ENCODE measurements around the gene EYA2. TPM values are rescaled to one million over a fixed set of nuclear protein-coding genes. Genes with fewer than 3 reads are reported as not detected.

The EYA2 gene, protein sequence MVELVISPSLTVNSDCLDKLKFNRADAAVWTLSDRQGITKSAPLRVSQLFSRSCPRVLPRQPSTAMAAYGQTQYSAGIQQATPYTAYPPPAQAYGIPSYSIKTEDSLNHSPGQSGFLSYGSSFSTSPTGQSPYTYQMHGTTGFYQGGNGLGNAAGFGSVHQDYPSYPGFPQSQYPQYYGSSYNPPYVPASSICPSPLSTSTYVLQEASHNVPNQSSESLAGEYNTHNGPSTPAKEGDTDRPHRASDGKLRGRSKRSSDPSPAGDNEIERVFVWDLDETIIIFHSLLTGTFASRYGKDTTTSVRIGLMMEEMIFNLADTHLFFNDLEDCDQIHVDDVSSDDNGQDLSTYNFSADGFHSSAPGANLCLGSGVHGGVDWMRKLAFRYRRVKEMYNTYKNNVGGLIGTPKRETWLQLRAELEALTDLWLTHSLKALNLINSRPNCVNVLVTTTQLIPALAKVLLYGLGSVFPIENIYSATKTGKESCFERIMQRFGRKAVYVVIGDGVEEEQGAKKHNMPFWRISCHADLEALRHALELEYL
- 0.08 TPM in 1 of 2 replicates, not detected in the other for total RNA-seq (2014; rRNA removed; shearing (Covaris generic))

GRCh38 chr20:46894579-46894958, at the start of gene EYA2:
EYA2 (plus strand) TSS chr20:46894843; CDS start chr20:46990011, 95,168 bp downstream.
- H3K27me3 ChIP-seq (replicated peaks) = peaks cover 61% of the 10 kb centered on the region
- no peak within 1 kb of the TSS for H3K4me3 ChIP-seq
- H3K9me3 ChIP-seq (replicated peaks) = no peaks in the 10 kb centered on the region
- no peaks in the 10 kb centered on the region for H3K4me1 ChIP-seq (replicated peaks)
- no peak within 1 kb of the TSS for H3K27ac ChIP-seq
- no peak for DNase-seq (ENCODE audit: low read depth in 1 of 2, low spot score in 2 of 2)
- H3K36me3 ChIP-seq = no peaks in the 10 kb centered on the region

DNA sequence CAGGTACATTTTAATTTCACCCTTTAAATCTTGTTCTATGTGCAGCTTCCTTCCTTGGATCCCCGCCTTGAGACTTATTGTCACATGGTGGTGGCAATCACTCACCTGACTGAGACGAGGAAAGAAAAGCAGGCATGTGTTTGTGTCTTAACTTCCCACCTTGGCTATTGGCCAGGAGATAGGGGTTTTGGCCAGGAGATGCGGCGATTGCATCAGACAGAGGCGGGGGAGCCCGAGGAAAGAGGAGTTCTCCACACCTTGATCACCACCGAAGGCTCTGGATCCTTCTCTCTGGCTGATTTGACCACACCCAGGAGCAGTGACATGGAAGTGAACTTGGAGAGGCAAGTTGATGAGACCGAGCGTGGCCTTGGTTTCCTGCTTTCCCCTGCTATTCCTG, 49.7 kb upstream of the EYA2 start:
- Histone ChIP-seq H3K4me3 (no peak overlapping the region), H3K36me3 (no peaks in the 10 kb centered on the region), H3K4me1 (replicated peaks) (no peaks in the 10 kb centered on the region), H3K27ac (no peak overlapping the region), H3K27me3 (replicated peaks) (peaks cover 11% of the 10 kb centered on the region; the same call in 1 of the 2 replicates), H3K9me3 (replicated peaks) (0 out of 2 replicates have a peak, but pooled peaks cover 3% of the 10 kb centered on the region)
- no peak for DNase-seq (ENCODE audit: low read depth in 1 of 2, low spot score in 2 of 2)

DNA sequence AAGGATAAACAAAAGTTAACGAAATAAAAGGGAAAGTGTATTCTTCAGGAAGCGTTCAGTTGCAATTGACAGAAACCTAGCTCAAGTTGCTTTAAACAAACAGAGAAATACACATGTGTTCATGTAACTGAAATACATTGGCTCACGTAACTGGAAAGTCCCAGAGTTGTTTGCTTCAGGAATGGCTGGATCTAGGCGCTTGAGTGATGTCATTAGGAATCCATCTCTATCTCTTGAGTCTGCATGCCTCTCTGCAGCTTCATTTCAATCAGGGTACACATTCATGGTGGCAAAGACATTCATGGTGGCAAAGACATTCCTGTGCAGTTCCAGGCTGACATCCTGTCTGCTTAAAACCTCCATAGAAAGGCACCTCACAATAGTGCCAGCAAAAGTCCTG, 45.4 kb upstream of the EYA2 start:
- Histone ChIP-seq H3K4me3 (no peak overlapping the region), H3K36me3 (no peaks in the 10 kb centered on the region), H3K9me3 (replicated peaks) (0 out of 2 replicates have a peak, but pooled peaks cover 3% of the 10 kb centered on the region), H3K4me1 (replicated peaks) (no peaks in the 10 kb centered on the region), H3K27me3 (replicated peaks) (peaks cover 3% of the 10 kb centered on the region; the same call in 1 of the 2 replicates), H3K27ac (no peak overlapping the region)
- DNase-seq (ENCODE audit: low read depth in 1 of 2, low spot score in 2 of 2) = no peak

- Histone ChIP-seq H3K36me3 (no peaks in the 10 kb centered on the region), H3K9me3 (replicated peaks) (0 out of 2 replicates have a peak, but pooled peaks cover 3% of the 10 kb centered on the region), H3K4me1 (replicated peaks) (no peaks in the 10 kb centered on the region), H3K27ac (no peak overlapping the region), H3K27me3 (replicated peaks) (peaks cover 3% of the 10 kb centered on the region; the same call in 1 of the 2 replicates), H3K4me3 (no peak overlapping the region)
- DNase-seq (ENCODE audit: low read depth in 1 of 2, low spot score in 2 of 2) = no peak
Measured at GRCh38 chr20:46849751-46850150, 44.9 kb upstream of the EYA2 start.

GRCh38 chr20:46850416-46850815, 44.2 kb upstream of the EYA2 start:
- no peak for DNase-seq (ENCODE audit: low read depth in 1 of 2, low spot score in 2 of 2)
- no peaks in the 10 kb centered on the region for H3K4me1 ChIP-seq (replicated peaks)

DNA sequence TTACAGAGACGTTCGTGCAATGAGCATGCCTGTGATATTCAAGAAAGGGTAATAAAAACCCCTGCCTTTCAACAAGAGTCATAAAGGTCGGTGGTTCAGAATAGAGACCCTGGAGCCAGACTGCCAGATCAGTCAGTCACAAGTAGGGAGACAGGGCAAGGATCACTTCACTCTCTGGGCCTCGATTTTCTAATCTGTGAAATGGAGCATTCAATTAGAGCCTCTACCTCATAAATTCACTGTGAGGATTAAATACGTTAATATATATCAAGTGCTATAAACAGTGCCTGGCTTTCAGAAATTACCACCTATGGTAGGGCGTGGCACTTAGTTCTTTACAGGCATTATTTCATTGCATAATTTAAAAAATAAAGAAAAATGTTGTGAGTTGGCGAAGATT, 43.7 kb upstream of the EYA2 start:
- no peaks in the 10 kb centered on the region for H3K4me1 ChIP-seq (replicated peaks)

More at GRCh38 chr20:46850416-46850815, 44.2 kb upstream of the EYA2 start:
- Histone ChIP-seq H3K27ac (no peak overlapping the region), H3K36me3 (no peaks in the 10 kb centered on the region), H3K27me3 (replicated peaks) (peaks cover 3% of the 10 kb centered on the region; the same call in 1 of the 2 replicates), H3K4me3 (no peak overlapping the region), H3K9me3 (replicated peaks) (0 out of 2 replicates have a peak, but pooled peaks cover 3% of the 10 kb centered on the region)

GRCh38 chr20:46851746-46852145, 42.9 kb upstream of the EYA2 start:
- Histone ChIP-seq H3K9me3 (replicated peaks) (0 out of 2 replicates have a peak, but pooled peaks cover 3% of the 10 kb centered on the region), H3K4me3 (no peak overlapping the region), H3K36me3 (no peaks in the 10 kb centered on the region), H3K27ac (no peak overlapping the region), H3K27me3 (replicated peaks) (peaks cover 7% of the 10 kb centered on the region; the same call in 1 of the 2 replicates), H3K4me1 (replicated peaks) (no peaks in the 10 kb centered on the region)
- no peak for DNase-seq (ENCODE audit: low read depth in 1 of 2, low spot score in 2 of 2)

More for the DNA sequence above, 43.7 kb upstream of the EYA2 start:
- Histone ChIP-seq H3K27ac (no peak overlapping the region), H3K9me3 (replicated peaks) (0 out of 2 replicates have a peak, but pooled peaks cover 3% of the 10 kb centered on the region), H3K36me3 (no peaks in the 10 kb centered on the region), H3K27me3 (replicated peaks) (peaks cover 3% of the 10 kb centered on the region; the same call in 1 of the 2 replicates), H3K4me3 (no peak overlapping the region)
- no peak for DNase-seq (ENCODE audit: low read depth in 1 of 2, low spot score in 2 of 2)

GRCh38 chr20:46852313-46852712, 42.3 kb upstream of the EYA2 start:
- no peak for DNase-seq (ENCODE audit: low read depth in 1 of 2, low spot score in 2 of 2)

DNA sequence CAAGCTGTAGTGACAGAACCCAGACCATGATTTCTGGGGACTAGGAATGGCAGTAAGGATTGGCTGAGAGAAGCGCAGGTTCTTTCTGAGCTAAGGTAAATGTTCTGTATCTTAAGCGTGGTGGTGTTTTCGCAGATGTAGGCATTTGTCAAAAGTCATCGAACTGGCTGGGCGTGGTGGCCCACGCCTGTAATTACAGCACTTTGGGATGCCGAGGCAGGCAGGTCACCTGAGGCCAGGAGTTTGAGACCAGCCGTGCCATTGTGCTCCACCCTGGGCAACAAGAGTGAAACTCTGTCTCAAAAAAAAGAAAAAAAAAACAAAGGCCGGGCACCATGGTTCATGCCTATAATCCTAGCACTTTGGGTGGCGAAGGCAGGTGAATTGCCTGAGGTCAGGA, 40.7 kb upstream of the EYA2 start:
- no peak for DNase-seq (ENCODE audit: low read depth in 1 of 2, low spot score in 2 of 2)
- no peaks in the 10 kb centered on the region for H3K4me1 ChIP-seq (replicated peaks)
- no peaks in the 10 kb centered on the region for H3K36me3 ChIP-seq
- 0 out of 2 replicates have a peak, but pooled peaks cover 2% of the 10 kb centered on the region for H3K9me3 ChIP-seq (replicated peaks)
- peaks cover 6% of the 10 kb centered on the region; the same call in 1 of the 2 replicates for H3K27me3 ChIP-seq (replicated peaks)
- H3K4me3 ChIP-seq = no peak overlapping the region
- H3K27ac ChIP-seq = no peak overlapping the region

More at GRCh38 chr20:46852313-46852712, 42.3 kb upstream of the EYA2 start:
- Histone ChIP-seq H3K9me3 (replicated peaks) (0 out of 2 replicates have a peak, but pooled peaks cover 3% of the 10 kb centered on the region), H3K27ac (no peak overlapping the region), H3K4me1 (replicated peaks) (no peaks in the 10 kb centered on the region), H3K4me3 (no peak overlapping the region), H3K36me3 (no peaks in the 10 kb centered on the region), H3K27me3 (replicated peaks) (peaks cover 9% of the 10 kb centered on the region; the same call in 1 of the 2 replicates)

- no peak overlapping the region for H3K27ac ChIP-seq
- no peak for DNase-seq (ENCODE audit: low read depth in 1 of 2, low spot score in 2 of 2)
Measured at GRCh38 chr20:46857061-46857831, 37.4 kb upstream of the EYA2 start.

DNA sequence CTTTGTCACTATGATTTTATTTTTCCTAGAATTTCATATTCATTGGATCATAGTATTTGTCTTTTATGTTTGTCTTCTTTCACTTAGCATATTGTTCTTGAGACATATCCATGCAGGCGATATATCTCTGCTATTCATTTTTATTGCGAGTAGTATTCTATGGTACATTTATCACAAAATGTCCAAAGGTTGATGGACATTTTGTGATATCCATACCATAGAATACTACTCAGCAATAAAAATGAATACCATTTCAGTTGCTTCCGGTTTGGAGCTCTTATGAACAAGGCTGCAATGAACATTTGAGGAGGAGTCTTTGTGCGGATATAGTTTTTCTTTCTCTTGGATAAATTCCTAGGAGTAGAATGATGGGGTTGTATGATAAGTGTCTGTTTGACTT, 28.8 kb upstream of the EYA2 start:
- no peak overlapping the region for H3K27ac ChIP-seq
- no peaks in the 10 kb centered on the region for H3K4me1 ChIP-seq (replicated peaks)
- H3K36me3 ChIP-seq = no peaks in the 10 kb centered on the region
- no peaks in the 10 kb centered on the region for H3K9me3 ChIP-seq (replicated peaks)
- H3K27me3 ChIP-seq (replicated peaks) = peaks cover 3% of the 10 kb centered on the region; the same call in 1 of the 2 replicates
- no peak overlapping the region for H3K4me3 ChIP-seq
- DNase-seq (ENCODE audit: low read depth in 1 of 2, low spot score in 2 of 2) = no peak

More at GRCh38 chr20:46857061-46857831, 37.4 kb upstream of the EYA2 start:
- Histone ChIP-seq H3K36me3 (no peaks in the 10 kb centered on the region), H3K4me1 (replicated peaks) (no peaks in the 10 kb centered on the region), H3K27me3 (replicated peaks) (peaks cover 13% of the 10 kb centered on the region; the same call in 1 of the 2 replicates), H3K4me3 (no peak overlapping the region), H3K9me3 (replicated peaks) (no peaks in the 10 kb centered on the region)

DNA sequence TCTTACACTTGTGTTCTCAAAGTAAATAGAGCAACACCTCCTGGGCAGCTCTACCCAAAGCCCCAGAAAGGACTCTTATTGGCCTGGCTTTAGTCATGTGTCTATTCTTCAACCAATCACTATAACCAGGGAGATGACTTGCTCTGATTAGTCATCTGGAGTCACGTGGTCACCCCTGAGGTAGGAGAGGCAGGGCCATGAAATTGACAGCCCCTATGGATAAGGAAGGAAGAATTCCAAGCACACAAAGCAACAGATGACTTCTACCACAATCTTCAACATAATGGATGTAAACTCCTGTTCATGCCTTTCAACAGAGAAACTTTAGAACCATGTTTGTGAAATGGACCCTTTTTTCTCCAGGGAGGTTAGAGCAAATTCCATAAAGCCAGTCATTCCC, 24.6 kb upstream of the EYA2 start:
- no peaks in the 10 kb centered on the region for H3K9me3 ChIP-seq (replicated peaks)
- no peak overlapping the region for H3K27ac ChIP-seq
- H3K4me3 ChIP-seq = no peak overlapping the region
- H3K36me3 ChIP-seq = no peaks in the 10 kb centered on the region
- DNase-seq (ENCODE audit: low read depth in 1 of 2, low spot score in 2 of 2) = no peak
- no peaks in the 10 kb centered on the region for H3K27me3 ChIP-seq (replicated peaks)
- H3K4me1 ChIP-seq (replicated peaks) = no peaks in the 10 kb centered on the region

Data from SJSA1 (cell line).